Globus pallidus (tissue), 1 donor: Measurements from ENCODE around the gene DQX1.
A peak's percentile ranks its signal among the peaks of the same experiment; 100 is the strongest.
"Not testable (repeated sequence)": the region's sequence is repeated elsewhere in the genome, so short reads cannot be mapped to it uniquely, and the experiment has no call there.

ENCODE experiments used
- DNase-seq: peaks from one replicate; pipeline ENCODE4 v3.0.0-alpha.2; 2015; ENCODE audit warnings: low spot score

DQX1 gene

GRCh38 chr2:74493546-74493945, 32.5 kb downstream of the DQX1 start:
- DNase-seq, result no peak

GRCh38 chr2:74491648-74492544, 34.1 kb downstream of the DQX1 start:
- DNase-seq, result no peak

GRCh38 chr2:74489906-74490305, 36.1 kb downstream of the DQX1 start:
- no peak for DNase-seq

GRCh38 chr2:74488643-74489481, 37.2 kb downstream of the DQX1 start:
- DNase-seq, result no peak

GRCh38 chr2:74486141-74486540, 39.9 kb downstream of the DQX1 start:
- DNase-seq, result no peak

GRCh38 chr2:74483675-74484164, 42.3 kb downstream of the DQX1 start:
- not testable (repeated sequence) for DNase-seq

GRCh38 chr2:74482801-74483674, 43.0 kb downstream of the DQX1 start, which contains the start of the genes CCDC142 and TTC31:
TSS of gene CCDC142 (minus strand) at chr2:74482998. CDS start at chr2:74482837, 161 bp downstream.
TSS of gene TTC31 (plus strand) at chr2:74483081. CDS start at chr2:74483096, 15 bp downstream.
- peak; percentile 97 for DNase-seq

- DNase-seq, result no peak
Observed at GRCh38 chr2:74481961-74482800, 43.9 kb downstream of the DQX1 start.

GRCh38 chr2:74481431-74481830, 44.6 kb downstream of the DQX1 start:
- DNase-seq, result no peak

GRCh38 chr2:74474899-74475298, 51.1 kb downstream of the DQX1 start:
- no peak for DNase-seq

- no peak for DNase-seq
Observed at GRCh38 chr2:74474481-74474880, 51.5 kb downstream of the DQX1 start.

GRCh38 chr2:74472945-74473258, 53.1 kb downstream of the DQX1 start:
- no peak for DNase-seq

- DNase-seq, result peak; percentile 93
Observed at GRCh38 chr2:74472086-74472944, 53.7 kb downstream of the DQX1 start, which contains the start of gene MRPL53. TSS of gene MRPL53 (minus strand) at chr2:74472680. CDS start at chr2:74472660, 20 bp downstream.

GRCh38 chr2:74471332-74472065, 54.5 kb downstream of the DQX1 start:
- no peak for DNase-seq

GRCh38 chr2:74470742-74471141, 55.3 kb downstream of the DQX1 start:
- not testable (repeated sequence) for DNase-seq
